RPMI8226 (cell line): ENCODE measurements around the gene MEF2A.
"Not testable (repeated sequence)": the region's sequence is repeated elsewhere in the genome, so short reads cannot be mapped to it uniquely, and the experiment has no call there.

Experiments used
- DNase-seq: peaks from one replicate; pipeline ENCODE4 v3.0.0-alpha.2; 2015

The MEF2A gene

DNA sequence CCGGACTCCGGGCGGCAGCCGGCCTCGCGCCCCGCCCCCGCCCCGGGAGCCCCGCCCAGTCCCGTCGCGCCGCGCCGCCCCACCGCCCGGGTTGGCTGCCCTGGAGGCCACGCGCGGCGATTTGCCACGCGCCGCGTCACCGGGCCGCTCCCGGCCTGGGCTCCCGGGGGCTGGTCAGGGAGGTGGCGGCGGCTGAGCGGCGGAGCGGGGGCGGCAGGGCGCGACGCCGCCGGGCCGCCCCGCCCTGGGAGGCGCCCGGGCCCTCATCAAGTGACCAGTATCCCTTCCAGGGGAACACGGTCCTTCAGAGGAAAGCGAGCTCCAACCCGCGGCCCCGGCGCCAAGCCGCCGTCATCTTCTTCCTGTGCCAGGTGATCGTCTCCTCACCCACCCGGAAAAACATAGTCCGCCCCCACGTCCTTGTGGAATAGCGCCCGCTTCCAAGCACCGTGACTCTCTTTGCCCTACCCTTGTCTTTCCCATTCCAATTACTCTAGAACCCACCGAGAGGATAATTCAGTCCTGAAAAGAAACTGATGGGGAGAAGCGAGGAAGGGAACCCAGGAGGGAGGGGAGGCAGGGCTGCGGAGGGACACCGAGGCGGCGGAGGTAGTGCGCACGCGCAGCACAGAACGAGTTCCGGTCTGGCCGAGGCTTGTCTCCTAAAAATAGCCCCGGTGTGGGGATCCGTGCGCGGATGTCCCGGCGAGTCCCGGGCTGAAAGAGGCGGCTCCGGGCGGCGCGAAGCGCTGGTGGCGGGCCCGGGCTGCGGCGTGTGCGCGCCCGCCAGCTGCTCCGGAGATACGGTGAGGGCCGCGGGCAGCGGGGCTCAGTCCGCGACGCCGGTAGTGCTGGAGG lies at the start of gene MEF2A:
MEF2A (plus strand) TSS at position 686 of the 858 bp plus-strand sequence. CDS start 67,136 bp downstream, outside the sequence.
- DNase-seq: peak; percentile 98

DNA sequence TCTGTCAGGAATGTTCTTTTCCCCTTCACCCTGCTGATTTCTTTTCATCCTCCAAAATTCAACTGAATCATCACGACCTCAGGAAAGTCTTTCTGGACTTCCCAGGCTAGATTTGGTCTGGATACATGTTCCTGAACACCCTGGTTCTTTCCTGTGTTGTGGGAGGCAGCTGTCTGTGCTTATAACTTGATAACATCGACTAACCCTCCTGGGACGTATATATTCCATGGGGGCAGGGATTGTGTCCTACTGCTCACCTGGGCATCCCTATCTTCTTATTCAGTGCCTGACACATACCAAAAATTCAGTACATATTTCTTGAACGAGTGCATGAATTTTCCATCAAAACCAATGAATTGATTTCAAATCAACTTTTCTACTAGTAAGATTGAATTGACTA lies 47.6 kb upstream of the MEF2A start:
- no peak for DNase-seq

DNA sequence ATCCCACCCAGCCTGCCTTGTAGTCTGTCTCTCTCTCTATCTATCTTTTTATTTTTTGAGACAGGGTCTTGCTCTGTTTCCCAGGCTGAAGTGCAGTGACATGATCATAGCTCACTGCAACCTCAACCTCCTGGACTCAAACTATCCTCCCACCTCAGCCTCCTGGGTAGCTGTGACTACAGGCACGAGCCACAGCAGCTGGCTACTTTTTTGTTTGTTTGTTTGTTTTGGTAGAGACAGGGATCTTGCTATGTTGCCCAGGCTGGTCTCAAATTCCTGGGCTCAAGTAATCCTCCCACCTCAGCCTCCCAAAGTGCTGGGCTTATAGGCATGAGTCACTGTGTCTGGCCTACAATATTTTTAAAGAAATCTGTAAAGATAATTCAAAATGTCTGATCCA lies 46.4 kb upstream of the MEF2A start:
- DNase-seq: not testable (repeated sequence)

DNA sequence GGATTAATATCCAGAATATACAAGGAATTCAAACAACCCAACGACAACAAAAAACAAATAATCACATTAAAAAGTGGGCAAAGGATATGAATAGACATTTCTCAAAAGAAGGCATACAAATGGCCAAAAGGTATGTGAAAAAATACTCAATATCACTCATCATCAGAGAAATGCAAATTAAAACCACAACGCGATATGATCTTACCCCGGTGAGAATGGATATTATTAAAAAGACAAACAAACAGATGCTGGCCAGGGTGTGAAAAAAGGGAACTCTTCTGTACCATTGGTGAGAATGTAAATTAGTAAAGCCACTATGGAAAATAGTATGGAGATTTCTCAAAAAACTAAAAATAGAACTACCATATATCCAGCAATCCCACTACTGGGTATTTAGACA lies 43.5 kb upstream of the MEF2A start:
- no peak for DNase-seq

DNA sequence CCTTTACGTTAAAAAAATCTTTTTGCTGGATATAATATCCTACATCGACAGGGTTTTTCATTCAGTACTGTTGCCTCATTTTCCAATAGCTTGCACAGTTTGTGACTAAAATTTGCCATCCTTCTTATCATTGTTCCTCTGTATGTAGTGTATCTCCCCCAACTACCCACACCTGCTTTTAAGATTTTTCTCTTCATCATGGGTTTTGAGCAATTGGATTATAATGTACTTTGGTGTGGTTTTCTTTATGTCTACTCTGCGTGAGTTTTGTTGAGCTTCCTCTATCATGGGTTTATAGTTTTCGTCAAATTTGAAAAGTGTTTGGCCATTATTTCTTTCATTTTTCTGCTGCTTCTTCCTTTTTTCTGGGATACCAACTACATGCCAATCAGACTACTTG lies 39.6 kb upstream of the MEF2A start:
- DNase-seq: no peak

DNA sequence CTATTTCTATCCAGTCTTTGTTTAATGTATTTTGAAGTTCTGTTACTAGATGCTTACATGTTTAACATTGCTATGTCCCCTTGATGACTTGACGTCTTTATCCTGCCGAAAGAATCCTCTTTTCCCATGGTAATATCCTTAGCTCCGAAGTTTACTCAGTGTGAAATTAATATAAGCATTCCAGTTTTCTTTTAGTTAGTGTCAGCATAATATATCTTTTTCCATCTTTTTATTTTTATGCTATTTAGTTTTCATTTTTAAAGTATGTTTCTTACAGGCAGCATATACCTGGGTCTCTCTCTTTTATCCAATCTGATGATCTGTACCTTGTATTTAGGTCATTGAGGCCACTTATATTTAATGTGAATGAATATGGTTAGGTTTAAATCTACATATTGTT lies 39.1 kb upstream of the MEF2A start:
- no peak for DNase-seq

DNA sequence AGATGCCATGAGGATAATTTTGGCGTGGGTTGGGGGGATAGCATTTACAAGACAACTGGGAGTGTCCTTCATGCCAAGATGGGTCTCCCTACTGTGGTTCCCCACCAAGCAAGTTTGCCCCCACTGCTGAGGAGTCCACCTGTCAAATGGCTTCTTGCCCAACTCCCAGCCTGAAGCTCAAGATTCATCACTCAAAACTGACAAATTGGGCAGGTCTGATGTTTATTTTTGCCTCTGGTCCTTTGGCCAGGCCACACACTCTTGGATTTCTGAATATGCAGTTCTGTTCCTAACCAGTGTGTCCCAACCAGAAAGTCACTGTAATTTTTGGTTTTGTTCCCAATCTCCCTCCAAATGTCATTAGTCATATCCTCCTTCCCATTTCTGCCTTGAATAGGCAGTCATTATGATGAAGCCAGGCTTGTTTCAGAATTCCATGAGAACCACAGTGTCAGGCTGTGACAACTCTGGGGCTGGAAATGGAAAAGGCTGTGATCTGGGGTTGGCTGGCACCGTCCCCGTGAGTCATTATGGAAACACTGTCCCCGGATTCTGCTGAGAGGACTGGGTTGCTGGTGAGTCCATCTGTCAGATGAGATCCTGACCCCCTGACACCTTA lies 29.3 kb upstream of the MEF2A start:
- DNase-seq: no peak

DNA sequence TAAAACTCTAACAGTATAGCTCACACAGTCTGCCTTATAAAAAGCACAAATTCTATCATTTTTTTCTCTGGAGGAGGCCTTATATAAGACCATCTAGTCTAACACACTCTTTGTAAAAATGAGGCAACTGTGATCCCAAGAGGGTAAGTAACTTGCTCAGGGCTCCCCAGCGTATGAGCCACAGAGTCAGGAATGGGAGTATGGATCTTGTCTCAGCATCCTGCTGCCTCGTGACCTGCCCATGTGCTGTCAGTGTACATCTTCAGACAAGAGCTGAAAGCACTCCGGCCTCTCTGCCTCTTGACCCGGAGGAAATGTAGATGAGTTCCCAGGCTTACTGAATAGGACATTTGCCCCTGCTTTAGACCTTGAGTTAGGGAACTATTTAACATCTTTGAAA lies 28.4 kb upstream of the MEF2A start:
- DNase-seq: no peak

DNA sequence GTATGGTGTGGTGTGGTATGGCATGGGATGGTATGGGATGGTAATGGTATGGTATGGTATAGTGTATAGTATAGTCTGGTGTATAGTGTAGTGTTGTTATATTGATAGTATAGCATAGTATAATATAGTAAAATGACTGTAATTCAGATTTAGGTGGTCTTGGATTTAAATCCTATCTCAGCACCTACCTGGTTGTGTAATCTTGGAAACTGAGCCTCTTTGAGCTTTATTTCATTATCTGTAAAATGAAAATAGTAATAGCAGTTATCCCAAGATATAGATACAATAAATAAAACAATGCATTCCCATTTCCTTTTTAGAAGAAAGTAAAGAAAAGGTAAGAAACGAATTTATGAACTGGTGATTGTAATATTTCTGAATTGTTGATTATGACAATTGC lies 27.5 kb upstream of the MEF2A start:
- no peak for DNase-seq

DNA sequence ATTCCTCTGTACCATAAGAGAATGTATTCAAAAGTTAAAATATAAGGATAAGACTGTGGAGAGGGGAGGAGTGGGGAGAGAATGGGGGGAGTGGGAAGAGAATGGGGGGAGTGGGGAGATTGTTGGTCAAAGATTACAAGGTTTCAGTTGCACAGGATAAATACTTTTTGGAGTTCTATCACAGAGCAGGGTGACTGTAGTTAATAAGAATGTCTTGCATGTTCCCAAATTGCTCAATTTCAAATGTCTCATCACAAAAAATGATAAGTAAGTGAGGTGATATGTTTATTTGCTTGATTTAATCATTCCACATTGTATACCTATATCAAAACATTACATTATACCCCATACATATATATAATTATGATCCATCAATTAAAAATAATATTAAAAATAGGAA lies 23.0 kb upstream of the MEF2A start:
- no peak for DNase-seq

DNA sequence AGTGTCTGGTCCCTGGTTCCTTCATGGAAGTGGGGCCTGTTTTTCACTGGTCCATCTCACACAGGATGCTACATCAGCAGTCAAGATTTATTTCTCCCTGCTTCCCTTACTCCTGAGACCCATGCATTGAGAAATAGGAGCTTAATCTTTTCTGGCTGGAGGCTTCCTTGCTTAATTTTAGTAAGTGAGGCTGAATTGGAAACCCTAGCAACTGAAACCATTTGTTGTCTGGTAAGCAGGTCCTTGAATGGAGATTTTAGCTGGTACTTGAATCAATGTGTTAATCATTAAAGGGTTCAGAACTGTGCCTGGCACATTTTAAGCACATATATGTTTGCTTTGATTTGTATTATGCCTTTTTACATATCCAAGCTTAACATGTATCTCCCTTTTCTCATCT lies 20.2 kb upstream of the MEF2A start:
- DNase-seq: no peak

DNA sequence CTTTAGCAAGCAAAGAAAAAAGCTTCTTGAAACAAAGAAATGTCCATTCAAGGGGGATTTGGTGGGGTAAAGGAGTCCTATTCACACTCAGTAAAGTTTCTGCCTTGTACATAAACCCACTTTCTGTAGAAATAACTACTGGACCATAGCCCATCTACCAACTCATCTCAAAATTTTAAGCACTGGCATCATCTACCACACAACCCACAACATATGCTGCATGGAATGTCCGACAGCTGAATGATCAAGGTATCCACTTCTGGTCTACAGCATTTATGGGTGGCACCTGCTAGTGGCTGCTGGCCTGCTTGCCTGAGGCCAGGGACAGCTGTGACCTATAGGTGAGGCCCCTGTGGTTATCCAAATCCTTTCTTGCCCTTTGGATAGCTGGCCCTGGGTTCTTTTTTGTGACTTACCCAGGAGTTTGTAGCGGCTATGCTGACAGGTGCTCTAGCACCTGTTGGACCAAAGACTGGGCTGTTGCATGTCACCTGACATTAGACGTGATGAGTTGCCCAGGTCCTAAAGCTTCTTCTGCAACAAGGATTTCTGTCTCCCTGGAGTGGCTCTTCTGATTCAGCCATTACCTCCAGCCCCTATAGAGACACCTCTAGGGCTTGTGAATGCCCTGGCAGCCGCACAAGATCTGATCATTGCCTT lies 19.2 kb upstream of the MEF2A start:
- DNase-seq: no peak

DNA sequence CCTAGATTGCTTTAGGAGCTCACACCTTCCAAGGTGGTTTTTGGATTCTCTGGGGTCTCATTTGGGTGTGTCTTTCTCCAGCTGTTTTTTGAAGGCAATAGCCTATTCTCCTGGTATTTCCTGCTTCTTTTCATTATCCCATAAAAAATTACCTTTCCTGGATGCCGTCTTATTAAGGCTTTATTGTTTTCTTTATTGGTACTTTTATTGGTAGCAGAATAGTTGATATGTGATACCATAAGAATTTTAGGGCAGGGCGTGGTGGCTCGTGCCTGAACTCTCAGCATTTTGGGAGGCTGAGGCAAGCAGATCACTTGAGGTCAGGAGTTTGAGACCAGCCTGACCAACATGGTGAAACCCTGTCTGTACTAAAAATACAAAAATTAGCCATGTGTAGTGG lies 18.3 kb upstream of the MEF2A start:
- DNase-seq: no peak

DNA sequence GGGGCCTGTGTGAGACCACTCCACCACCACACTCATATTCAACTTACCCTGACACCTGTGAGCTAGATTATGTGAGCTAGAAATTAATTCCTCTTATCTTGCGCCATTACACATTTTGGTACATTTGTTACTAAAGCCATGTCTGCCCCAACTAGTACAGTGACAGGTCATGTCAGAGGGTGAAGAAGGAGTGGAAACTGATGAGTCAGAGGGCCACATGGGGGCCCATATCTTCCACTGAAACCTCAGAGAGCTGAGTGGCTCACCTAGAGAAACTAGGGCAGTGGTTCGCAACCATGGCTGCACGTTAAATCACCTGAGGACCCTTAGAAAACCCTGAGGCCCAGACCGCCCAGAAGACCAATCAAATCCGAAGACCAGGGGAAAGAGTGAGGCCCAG lies 15.7 kb upstream of the MEF2A start:
- DNase-seq: no peak

DNA sequence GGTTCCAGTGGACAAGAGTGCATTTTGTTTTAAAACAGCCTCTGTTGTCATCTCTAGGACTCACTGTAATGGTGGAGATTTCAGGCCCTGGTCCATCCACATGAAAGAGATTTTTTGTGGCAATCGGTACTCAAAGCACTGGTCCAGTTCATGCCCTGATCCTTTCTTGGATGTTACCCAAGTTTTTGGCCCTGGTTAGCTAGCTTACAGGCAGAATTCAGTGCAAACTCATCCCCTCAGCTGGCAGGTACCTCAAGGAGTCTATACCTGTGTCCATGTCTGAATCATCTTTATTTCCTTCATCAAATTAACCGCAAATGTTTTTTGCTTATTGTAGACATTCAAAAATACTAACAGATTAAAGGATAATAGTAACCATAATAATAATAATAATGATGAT lies 13.7 kb upstream of the MEF2A start:
- no peak for DNase-seq

DNA sequence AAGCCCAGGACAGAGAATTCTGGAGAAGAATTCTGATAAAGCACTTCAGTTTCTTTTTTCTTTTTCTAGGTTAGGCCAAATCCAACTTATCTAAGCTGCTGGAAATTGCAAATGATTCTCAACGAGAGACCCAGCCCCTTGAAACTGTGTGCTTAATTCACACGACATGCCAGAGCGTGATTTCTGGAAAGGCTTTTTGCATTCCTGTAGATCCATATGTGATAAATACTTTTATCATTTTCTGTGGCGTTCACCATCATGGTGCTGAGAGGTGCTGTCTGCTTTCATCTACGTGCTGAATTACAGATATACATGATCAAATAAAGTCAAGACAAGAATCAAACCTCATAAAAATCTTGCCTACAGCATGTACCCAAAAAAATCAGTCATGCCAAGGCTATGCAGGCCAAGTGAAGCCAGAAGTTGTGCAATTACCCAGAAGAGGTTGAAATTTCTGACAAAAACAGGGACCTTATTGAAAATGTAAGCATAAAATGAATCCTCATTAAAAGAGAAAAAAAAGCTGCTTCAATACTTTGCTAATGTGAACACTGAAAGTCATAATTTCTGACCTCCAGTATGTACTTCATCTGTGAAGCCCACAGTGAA lies 10.8 kb upstream of the MEF2A start:
- no peak for DNase-seq

DNA sequence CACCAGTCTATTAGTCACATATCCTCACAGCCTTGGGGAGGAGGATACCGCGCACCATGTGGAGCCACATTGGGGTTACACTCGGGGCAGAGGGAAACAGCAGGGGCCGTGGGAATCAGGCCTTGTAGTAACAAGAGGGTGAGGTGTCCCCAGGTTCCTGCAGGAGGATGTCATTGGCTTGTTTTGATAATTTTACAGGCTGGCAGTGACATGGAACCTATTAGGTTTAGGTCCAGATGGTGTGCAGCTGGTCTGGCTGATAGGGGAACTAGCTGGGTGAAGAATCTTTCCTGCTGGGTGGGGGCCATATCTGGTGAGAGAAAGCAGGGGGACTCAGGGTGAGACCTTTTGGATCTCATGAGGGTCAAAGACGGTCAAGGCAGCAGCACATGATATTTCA lies 9.8 kb upstream of the MEF2A start:
- no peak for DNase-seq

DNA sequence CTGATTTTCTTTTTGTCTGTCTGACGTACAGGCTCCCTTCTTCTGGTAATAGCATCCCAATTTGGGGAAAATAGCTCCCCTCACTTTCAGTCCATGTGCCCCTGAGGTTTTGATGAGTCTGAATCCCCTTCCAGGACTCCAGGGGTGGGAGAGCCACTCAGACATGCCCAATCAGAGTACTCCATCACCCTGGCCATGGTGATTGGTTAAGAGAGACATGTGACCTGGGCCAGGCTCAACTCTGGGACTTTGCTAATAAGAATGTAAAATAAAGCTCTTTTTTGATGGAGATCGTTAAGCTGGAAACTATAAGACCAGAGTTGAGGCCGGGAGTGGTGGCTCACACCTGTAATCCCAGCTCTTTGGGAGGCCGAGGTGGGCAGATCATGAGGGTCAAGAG lies 9.2 kb upstream of the MEF2A start:
- no peak for DNase-seq

DNA sequence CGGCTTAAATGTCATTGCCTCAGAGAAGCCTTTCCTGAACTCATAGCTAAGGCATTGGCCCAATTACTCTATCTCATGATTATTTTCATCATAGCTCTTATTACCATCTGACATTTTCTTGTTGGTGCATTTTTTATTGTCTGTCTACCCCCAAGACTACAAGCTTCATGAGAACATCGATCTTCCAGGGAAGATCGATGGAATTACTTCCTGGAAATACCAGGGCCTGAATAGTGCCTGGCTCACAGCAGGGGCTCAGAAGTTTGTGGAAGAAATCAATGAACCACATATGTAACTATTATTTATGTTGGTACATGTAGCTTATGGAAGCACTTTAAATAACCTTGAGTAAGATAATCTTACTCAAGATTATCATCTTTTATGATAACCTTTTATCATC lies 7.7 kb upstream of the MEF2A start:
- no peak for DNase-seq

DNA sequence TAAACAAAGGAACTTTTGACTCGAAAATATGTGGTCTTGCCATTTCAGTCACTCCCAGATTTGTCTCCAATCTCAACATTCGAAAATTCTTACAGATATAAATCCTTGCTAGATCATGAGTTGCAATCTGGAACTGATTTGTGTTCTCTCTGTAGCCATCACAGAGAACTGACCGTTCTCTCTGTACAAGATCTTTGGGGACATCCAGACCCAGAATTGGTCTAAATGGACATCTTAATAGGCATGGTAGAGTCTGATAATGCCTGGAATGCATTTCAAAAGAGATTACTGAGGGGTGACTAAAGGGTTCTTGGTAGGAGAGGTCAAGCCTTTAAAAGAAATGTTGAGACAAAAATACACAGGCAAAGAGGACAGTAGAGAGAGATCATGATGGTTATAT lies 7.2 kb upstream of the MEF2A start:
- DNase-seq: no peak

DNA sequence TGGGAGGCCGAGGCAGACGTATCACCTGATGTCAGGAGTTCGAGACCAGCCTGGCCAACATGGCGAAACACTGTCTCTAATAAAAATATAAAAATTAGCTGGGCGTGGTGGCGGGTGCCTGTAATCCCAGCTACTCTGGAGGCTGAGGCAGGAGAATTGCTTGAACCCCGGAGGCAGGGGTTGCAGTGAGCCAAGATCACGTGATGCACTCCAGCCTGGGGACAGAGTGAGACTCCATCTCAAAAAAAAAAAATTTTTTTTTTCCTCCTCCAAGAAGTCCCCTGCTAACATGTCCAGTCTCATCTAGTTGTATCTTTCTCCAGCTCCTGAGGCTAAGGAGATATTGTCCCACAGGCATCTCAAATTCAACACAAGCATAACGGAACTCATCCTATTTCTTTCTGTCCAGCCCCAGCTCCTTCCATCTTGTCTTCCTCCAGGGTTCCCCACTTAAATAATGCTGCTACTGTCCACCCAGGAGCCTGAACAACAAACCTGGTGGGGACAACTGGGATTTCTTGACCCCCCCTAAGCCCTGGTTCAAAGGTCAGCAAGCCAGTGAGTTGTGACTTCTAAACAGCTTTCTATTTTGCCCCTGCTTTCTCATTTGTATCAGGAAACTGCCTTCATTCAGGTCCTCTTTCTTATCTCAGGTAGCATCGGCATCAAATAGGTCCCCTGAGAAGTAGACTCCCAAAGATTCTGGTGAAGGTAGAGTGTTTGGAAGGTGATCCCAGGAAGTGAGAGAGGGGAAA lies 4.1 kb upstream of the MEF2A start:
- DNase-seq: no peak

DNA sequence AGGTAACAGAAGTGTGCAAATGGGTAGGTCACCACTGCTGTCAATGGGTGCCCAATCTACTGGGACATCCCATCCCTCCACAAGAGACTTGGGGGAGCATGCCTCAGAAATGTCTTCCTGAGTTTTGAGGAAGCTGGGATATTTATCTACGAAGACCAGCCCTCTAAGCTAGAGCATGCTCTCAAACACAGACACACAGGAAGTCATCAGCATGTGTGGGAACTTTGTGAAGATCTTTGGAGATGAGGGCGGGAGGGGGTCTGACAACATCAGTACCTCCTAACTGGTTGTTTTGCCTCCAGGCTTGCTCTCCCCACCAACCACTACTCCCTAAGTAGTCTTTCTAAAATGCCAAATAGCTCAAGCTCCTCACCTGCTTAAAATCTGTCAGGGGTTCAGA lies 3.5 kb upstream of the MEF2A start:
- DNase-seq: no peak
